HuH-7.5 (cell line): Measurements from ENCODE around the gene MERTK.
"Not testable (repeated sequence)": the region's sequence is repeated elsewhere in the genome, so short reads cannot be mapped to it uniquely, and the experiment has no call there.

Experiments
- DNase-seq: peaks from one replicate; pipeline ENCODE4 v3.0.0; 2011; ENCODE audit warnings: low spot score

The MERTK gene

GRCh38 chr2:112047537-112048235 is 149.3 kb downstream of the MERTK start:
- no peak for DNase-seq

DNA sequence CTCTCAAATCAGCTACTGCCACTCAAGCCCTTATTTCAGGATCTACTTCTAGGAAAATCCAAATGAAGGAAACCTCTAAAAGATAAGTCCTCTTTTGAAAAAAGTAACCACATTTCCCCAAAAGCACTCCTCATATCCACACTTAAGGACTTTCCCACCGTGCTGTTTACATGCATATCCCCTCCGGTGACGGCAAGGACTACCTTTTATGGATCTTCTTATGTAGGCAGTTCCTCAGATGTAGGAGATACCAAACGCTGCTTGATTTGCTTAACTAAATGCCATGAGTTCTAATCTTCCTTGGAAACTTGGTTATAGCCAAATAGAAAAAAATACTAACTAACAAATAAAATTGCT is 149.8 kb downstream of the MERTK start:
- DNase-seq = no peak

GRCh38 chr2:112048887-112049286 is 150.5 kb downstream of the MERTK start:
- peak; percentile 29 for DNase-seq

GRCh38 chr2:112050316-112050715 is 151.9 kb downstream of the MERTK start:
- no peak for DNase-seq

DNA sequence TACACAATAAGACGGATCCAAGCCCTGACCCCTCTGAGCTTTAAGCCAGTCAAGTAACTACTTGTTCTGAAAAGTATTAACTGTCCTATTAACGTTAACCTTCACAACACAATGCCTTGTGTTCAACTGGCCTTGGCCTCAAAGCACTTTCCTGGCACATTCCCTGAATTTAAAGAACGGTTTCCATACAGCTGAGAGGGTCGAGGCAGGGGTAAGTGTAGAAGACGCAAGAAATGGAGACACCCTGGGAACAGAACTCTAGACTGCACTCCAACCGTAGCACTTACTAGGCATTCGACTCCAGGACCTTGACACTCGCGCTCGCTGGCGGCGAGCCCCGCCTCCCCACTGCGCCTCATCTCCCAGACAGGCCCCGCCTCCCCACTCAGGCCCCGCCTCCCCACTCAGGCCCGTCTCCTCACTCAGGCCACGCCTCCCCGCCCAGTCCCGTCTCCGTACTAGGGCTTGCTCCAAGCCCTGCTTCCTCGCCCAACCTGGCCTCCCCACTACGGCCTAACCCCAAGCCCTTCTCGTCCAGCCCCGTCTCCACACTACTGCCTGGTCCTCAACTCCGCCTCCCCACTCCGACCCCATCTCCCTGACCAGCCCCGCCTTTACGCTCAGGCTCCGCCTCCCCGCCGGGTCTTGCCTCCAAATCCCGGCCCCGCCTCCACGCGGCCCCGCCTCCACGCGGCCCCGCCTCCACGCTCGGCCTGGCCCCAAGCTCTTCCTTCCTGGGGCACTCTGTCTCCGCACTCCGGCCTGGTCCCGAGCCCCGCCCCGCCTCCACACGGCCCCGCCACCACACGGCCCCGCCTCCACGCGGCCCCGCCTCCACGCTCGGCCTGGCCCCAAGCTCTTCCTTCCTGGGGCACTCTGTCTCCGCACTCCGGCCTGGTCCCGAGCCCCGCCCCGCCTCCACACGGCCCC is 155.8 kb downstream of the MERTK start:
- peak; percentile 82 for DNase-seq

- DNase-seq = peak; percentile 81
Measured at GRCh38 chr2:112054847-112055729, 156.7 kb downstream of the MERTK start, which contains the start of gene TMEM87B. Gene TMEM87B (plus strand): TSS chr2:112055269. CDS start chr2:112055592, 323 bp downstream.

GRCh38 chr2:112055730-112056625 is 157.6 kb downstream of the MERTK start:
- DNase-seq = peak; percentile 43

DNA sequence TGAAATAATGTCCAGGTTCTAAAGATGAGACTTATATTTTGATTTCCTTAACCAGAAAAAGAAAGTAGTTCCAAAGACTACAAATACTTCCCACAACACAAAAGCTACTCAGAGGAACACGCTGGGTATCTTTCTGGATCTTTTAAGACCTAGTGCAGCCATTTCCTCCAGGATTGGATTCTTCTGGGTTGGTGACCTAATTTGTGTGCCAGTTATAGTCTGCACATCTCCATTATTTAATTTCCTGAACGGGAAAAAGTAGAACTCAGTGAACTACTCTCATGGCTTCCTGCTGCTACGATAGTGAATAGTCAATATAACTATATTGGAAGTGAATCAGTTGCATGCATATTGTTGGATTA is 158.2 kb downstream of the MERTK start:
- DNase-seq = no peak

- no peak for DNase-seq
Measured at GRCh38 chr2:112059671-112060070, 161.3 kb downstream of the MERTK start.

DNA sequence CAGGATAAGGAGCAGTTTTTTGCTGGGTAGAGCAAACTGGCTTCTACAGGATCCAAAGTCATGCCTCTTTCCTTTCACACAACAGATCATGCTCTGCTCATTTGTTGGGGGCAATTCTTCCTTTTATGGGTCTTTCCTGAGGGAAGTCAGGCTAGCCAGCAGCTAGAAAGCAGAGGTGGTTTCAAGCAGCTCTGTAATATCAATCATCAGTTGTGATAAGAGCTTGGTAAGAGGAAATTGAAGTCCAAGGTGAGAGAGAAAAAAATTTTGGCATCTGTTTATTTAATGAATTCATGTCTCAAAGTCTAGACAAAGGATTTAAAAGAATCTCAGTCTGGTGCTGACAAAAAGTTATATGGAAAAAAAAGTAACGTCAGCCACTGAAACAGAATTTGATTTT is 162.9 kb downstream of the MERTK start:
- DNase-seq = no peak

DNA sequence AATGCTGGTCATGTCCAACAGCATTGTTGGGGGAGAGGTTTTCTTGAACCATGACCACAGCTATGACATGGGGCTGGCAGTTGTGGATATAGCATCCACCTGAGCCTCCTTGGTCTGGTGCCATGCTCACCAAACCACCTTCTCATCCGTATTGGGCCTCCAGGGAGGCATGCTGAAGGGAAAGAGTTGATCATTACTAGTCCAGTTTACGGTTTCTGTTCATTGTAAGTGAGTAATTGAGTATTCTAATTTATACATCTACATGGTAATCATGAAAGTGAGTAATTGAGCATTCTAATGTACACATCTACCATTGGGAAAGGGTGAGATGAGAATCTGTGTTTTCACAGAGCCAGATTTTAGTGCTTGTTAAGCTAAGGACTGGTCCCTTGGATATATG is 163.4 kb downstream of the MERTK start:
- DNase-seq = no peak

DNA sequence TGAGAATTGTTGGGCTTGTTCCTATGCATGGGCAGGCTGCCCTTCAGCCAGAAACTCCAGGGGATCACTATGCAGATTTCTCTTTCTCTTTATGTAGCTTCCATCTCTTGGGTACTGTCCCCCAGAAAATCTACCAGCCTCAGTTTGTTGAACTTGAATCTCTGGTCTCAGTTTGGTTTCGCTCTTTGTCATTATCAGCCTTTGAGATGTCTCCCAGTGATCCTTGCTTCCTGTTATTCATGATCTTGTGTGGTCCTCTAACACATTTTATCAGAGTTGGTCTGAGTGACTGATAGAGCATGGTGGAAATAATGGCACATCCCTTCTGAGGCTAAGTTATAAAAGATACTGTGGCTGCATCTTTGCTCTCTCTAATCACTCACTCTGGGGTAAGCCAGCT is 164.5 kb downstream of the MERTK start:
- DNase-seq = no peak

DNA sequence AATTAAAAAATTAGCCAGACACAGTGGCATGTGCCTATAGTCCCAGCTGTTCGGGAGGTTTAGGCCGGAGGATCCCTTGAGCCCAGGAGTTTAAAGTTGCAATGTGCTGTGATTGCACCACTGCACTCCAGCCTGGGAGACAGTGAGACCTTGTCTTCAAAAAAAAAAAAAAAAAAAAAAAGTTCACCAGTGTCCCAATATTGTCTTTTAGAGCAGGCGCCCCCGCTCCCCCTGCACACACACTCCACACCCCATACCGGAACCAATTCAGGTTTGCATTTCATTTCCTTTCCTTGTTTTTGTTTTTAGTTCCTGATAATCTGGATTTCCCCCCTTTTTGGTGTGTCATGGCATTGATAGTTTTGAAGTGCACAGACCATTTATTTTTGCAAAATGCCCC is 167.1 kb downstream of the MERTK start:
- no peak for DNase-seq

- no peak for DNase-seq
Measured at GRCh38 chr2:112065966-112066365, 167.6 kb downstream of the MERTK start.

DNA sequence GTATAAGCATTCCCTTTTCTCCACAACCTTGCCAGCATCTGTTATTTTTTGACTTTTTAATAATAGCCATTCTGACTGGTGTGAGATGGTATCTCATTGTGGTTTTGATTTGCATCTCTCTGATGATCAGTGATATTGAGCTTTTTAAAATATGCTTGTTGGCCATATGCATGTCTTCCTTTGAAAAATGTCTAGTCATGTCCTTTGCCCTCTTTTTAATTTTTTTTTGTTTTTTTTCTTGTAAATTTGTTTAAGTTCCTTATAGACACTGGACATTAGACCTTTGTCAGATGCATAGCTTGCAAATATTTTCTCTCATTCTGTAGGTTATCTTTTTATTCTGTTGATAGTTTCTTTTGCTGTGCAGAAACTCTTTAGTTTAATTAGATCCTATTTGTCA is 171.4 kb downstream of the MERTK start:
- not testable (repeated sequence) for DNase-seq

- no peak for DNase-seq
Measured at GRCh38 chr2:112073875-112074274, 175.5 kb downstream of the MERTK start.

- DNase-seq = no peak
Measured at GRCh38 chr2:112074506-112074905, 176.1 kb downstream of the MERTK start.

DNA sequence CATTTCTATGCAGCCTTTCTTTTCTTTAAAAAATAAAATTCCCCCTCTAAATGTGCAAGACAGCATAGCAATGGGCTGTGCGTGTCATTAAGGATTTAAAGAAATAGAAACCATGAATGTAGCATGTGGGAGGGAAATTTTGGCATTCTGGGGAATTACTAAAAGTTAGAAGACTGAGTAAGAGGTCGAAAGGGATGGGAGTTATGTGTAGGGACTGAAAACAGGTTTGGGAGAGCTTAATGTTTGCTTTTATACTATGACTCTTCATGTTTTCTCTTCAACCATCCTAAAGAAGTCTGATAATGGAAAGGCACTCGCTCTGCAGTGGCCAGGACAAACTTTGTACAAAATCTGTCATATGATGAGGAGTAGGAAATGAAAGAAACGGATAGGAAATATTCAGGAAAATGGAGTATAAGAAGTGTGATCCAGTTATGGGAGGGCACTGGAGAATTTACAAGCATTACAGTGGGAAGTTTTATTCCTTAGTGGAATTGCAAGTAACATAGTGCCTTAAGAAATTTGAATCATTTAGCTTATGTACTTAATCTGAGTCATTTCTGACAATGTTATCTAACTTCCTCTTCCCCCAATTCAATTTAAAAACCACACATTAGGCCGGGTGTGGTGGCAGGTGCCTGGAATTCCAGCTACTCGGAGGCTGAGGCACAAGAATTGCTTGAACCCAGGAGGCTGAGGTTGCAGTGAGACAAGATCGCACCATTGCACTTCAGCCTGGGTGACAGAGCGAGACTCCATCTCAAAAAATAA is 177.3 kb downstream of the MERTK start:
- DNase-seq = no peak

GRCh38 chr2:112077814-112078213 is 179.4 kb downstream of the MERTK start:
- no peak for DNase-seq
